ENCODE measurements around the gene CADM4. TPM values are rescaled to one million over a fixed set of nuclear protein-coding genes. Genes with fewer than 3 reads are reported as not detected.
"Not testable (repeated sequence)": the region's sequence is repeated elsewhere in the genome, so short reads cannot be mapped to it uniquely, and the experiment has no call there.

CADM4 gene
- 0.28 and 0.44 TPM in 2 replicates for total RNA-seq

- Mint-ChIP-seq H3K9me3 (no peaks in the 10 kb centered on the region), H3K4me1 (peaks cover 18% of the 10 kb centered on the region), H3K27me3 (peaks cover 48% of the 10 kb centered on the region), H3K36me3 (ENCODE audit: low read depth) (peaks cover 4% of the 10 kb centered on the region), H3K4me3 (peak within 1 kb of the TSS; percentile 83), H3K27ac (peak within 1 kb of the TSS; percentile 62)
- peak; percentile 83 for DNase-seq
- intact Hi-C loops (cut with micrococcal nuclease), result no loop called here
Measured at GRCh38 chr19:43639519-43640423, at the start of gene CADM4. TSS of gene CADM4 (minus strand) at chr19:43639850. CDS start at chr19:43639790, 60 bp downstream.

GRCh38 chr19:43688059-43688701 is 48.5 kb upstream of the CADM4 start:
- H3K9me3 Mint-ChIP-seq, result peaks cover 11% of the 10 kb centered on the region
- H3K4me3 Mint-ChIP-seq, result no peak overlapping the region
- peaks cover 2% of the 10 kb centered on the region for H3K36me3 Mint-ChIP-seq (ENCODE audit: low read depth)
- intact Hi-C loops (cut with micrococcal nuclease), result no loop called here
- no peaks in the 10 kb centered on the region for H3K4me1 Mint-ChIP-seq
- no peak for DNase-seq
- no peak overlapping the region for H3K27ac Mint-ChIP-seq
- peaks cover 2% of the 10 kb centered on the region for H3K27me3 Mint-ChIP-seq

GRCh38 chr19:43687660-43687997 is 48.0 kb upstream of the CADM4 start:
- Mint-ChIP-seq H3K4me3 (no peak overlapping the region), H3K4me1 (no peaks in the 10 kb centered on the region), H3K27ac (no peak overlapping the region), H3K9me3 (peaks cover 8% of the 10 kb centered on the region), H3K36me3 (ENCODE audit: low read depth) (peaks cover 2% of the 10 kb centered on the region), H3K27me3 (no peaks in the 10 kb centered on the region)
- DNase-seq, result no peak
- intact Hi-C loops (cut with micrococcal nuclease), result no loop called here

- Mint-ChIP-seq H3K27me3 (no peaks in the 10 kb centered on the region), H3K27ac (no peak overlapping the region), H3K9me3 (no peaks in the 10 kb centered on the region), H3K4me1 (no peaks in the 10 kb centered on the region), H3K36me3 (ENCODE audit: low read depth) (no peaks in the 10 kb centered on the region), H3K4me3 (no peak overlapping the region)
- intact Hi-C loops (cut with micrococcal nuclease), result no loop called here
- DNase-seq, result no peak
Measured at GRCh38 chr19:43684326-43684725, 44.7 kb upstream of the CADM4 start.

GRCh38 chr19:43683905-43684304 is 44.3 kb upstream of the CADM4 start:
- Mint-ChIP-seq H3K36me3 (ENCODE audit: low read depth) (no peaks in the 10 kb centered on the region), H3K9me3 (no peaks in the 10 kb centered on the region), H3K27me3 (no peaks in the 10 kb centered on the region), H3K4me3 (no peak overlapping the region), H3K4me1 (no peaks in the 10 kb centered on the region), H3K27ac (no peak overlapping the region)
- no peak for DNase-seq
- intact Hi-C loops (cut with micrococcal nuclease), result no loop called here

GRCh38 chr19:43682824-43683661 is 43.4 kb upstream of the CADM4 start:
- Mint-ChIP-seq H3K9me3 (no peaks in the 10 kb centered on the region), H3K4me3 (no peak overlapping the region), H3K4me1 (no peaks in the 10 kb centered on the region), H3K36me3 (ENCODE audit: low read depth) (no peaks in the 10 kb centered on the region), H3K27ac (no peak overlapping the region), H3K27me3 (no peaks in the 10 kb centered on the region)
- intact Hi-C loops (cut with micrococcal nuclease), result no loop called here
- DNase-seq, result no peak

- H3K9me3 Mint-ChIP-seq; H3K36me3 Mint-ChIP-seq (ENCODE audit: low read depth); H3K4me3 Mint-ChIP-seq; H3K4me1 Mint-ChIP-seq; H3K27me3 Mint-ChIP-seq; intact Hi-C loops (cut with micrococcal nuclease); H3K27ac Mint-ChIP-seq; DNase-seq: not testable (repeated sequence)
Measured at GRCh38 chr19:43682269-43682668, 42.6 kb upstream of the CADM4 start.

GRCh38 chr19:43681821-43682220 is 42.2 kb upstream of the CADM4 start:
- Mint-ChIP-seq H3K27me3 (no peaks in the 10 kb centered on the region), H3K4me3 (no peak overlapping the region), H3K9me3 (no peaks in the 10 kb centered on the region), H3K36me3 (ENCODE audit: low read depth) (no peaks in the 10 kb centered on the region), H3K27ac (no peak overlapping the region), H3K4me1 (no peaks in the 10 kb centered on the region)
- DNase-seq, result no peak
- intact Hi-C loops (cut with micrococcal nuclease), result no loop called here

GRCh38 chr19:43678512-43679261 is 39.0 kb upstream of the CADM4 start:
- peaks cover 13% of the 10 kb centered on the region for H3K4me1 Mint-ChIP-seq
- intact Hi-C loops (cut with micrococcal nuclease), result no loop called here
- no peaks in the 10 kb centered on the region for H3K27me3 Mint-ChIP-seq
- no peak overlapping the region for H3K4me3 Mint-ChIP-seq
- H3K9me3 Mint-ChIP-seq, result no peaks in the 10 kb centered on the region
- no peaks in the 10 kb centered on the region for H3K36me3 Mint-ChIP-seq (ENCODE audit: low read depth)
- no peak overlapping the region for H3K27ac Mint-ChIP-seq
- DNase-seq, result no peak

- intact Hi-C loops (cut with micrococcal nuclease), result no loop called here
- H3K36me3 Mint-ChIP-seq (ENCODE audit: low read depth), result no peaks in the 10 kb centered on the region
- H3K27me3 Mint-ChIP-seq, result peaks cover 3% of the 10 kb centered on the region
- H3K9me3 Mint-ChIP-seq, result no peaks in the 10 kb centered on the region
- no peak for DNase-seq
- H3K4me3 Mint-ChIP-seq, result no peak overlapping the region
- no peak overlapping the region for H3K27ac Mint-ChIP-seq
- H3K4me1 Mint-ChIP-seq, result peaks cover 16% of the 10 kb centered on the region
Measured at GRCh38 chr19:43675906-43676305, 36.3 kb upstream of the CADM4 start.

GRCh38 chr19:43675269-43675879 is 35.7 kb upstream of the CADM4 start:
- peak; percentile 64 for DNase-seq
- Mint-ChIP-seq H3K9me3 (no peaks in the 10 kb centered on the region), H3K36me3 (ENCODE audit: low read depth) (no peaks in the 10 kb centered on the region), H3K4me3 (peak overlapping the region; percentile 17), H3K27ac (peak overlapping the region; percentile 74), H3K27me3 (peaks cover 4% of the 10 kb centered on the region), H3K4me1 (peaks cover 19% of the 10 kb centered on the region)
- intact Hi-C loops (cut with micrococcal nuclease), result no loop called here

GRCh38 chr19:43674596-43674995 is 34.9 kb upstream of the CADM4 start:
- peaks cover 26% of the 10 kb centered on the region for H3K4me1 Mint-ChIP-seq
- no peak overlapping the region for H3K27ac Mint-ChIP-seq

GRCh38 chr19:43674183-43674582 is 34.5 kb upstream of the CADM4 start:
- Mint-ChIP-seq H3K4me1 (peaks cover 26% of the 10 kb centered on the region), H3K36me3 (ENCODE audit: low read depth) (no peaks in the 10 kb centered on the region), H3K27ac (no peak overlapping the region), H3K27me3 (peaks cover 7% of the 10 kb centered on the region), H3K9me3 (no peaks in the 10 kb centered on the region), H3K4me3 (no peak overlapping the region)
- intact Hi-C loops (cut with micrococcal nuclease), result no loop called here
- no peak for DNase-seq

More at GRCh38 chr19:43674596-43674995, 34.9 kb upstream of the CADM4 start:
- no peaks in the 10 kb centered on the region for H3K36me3 Mint-ChIP-seq (ENCODE audit: low read depth)
- intact Hi-C loops (cut with micrococcal nuclease), result no loop called here
- peaks cover 7% of the 10 kb centered on the region for H3K27me3 Mint-ChIP-seq
- no peak for DNase-seq
- H3K9me3 Mint-ChIP-seq, result no peaks in the 10 kb centered on the region
- no peak overlapping the region for H3K4me3 Mint-ChIP-seq

All from activated CD4-positive, alpha-beta T cell treated with anti-CD3 and anti-CD28 coated beads, Interleukin-2, amount 10 ng/mL, durations not matched to agents 24 days and 14 days (primary cell).